Natural killer cell treated with Interleukin-12 subunit alpha and Interleukin-12 subunit beta and Interleukin-15 and Interleukin-18, amount 100 ng/mL, for 72 hours (primary cell): ENCODE results near the gene PLIN1. TPM values are rescaled to one million over a fixed set of nuclear protein-coding genes. Genes with fewer than 3 reads are reported as not detected.

Experiments used
- ATAC-seq, 2 donors: fragments of 150-1000 bp; cut with Tn5 transposase in 1 of 2; sonication (Bioruptor Pico), chemical (Tn5 transposase) in 1 of 2; 2 replicates each; pipeline ENCODE4 v1.10.0; 2021
- DNase-seq: peaks from one replicate; pipeline ENCODE4 v3.0.0; 2022; ENCODE audit warnings: low spot score
- H3K27ac Mint-ChIP-seq, 2 donors: 1 replicate in 1 of 2; 2 replicates in 1 of 2; pipeline ENCODE4 v1.8.0; 2022; ENCODE audit warnings: mixed read lengths in 2 of 2, mild to moderate bottlenecking in 1 of 2, moderate library complexity in 1 of 2
- H3K27me3 Mint-ChIP-seq, 2 donors: 1 replicate in 1 of 2; 2 replicates in 1 of 2; pipeline ENCODE4 v1.8.0; 2022; ENCODE audit warnings: mixed read lengths in 2 of 2
- H3K36me3 Mint-ChIP-seq: one replicate; pipeline ENCODE4 v1.8.0; 2022; ENCODE audit warnings: mixed read lengths
- H3K4me1 Mint-ChIP-seq, 2 donors: 1 replicate in 1 of 2; 2 replicates in 1 of 2; pipeline ENCODE4 v1.8.0; 2022; ENCODE audit warnings: low read depth in 2 of 2, mixed read lengths in 2 of 2, mild to moderate bottlenecking in 1 of 2
- H3K4me3 Mint-ChIP-seq: one replicate; pipeline ENCODE4 v1.8.0; 2022; ENCODE audit warnings: mixed read lengths
- H3K9me3 Mint-ChIP-seq: 2 replicates; pipeline ENCODE4 v1.8.0; 2022; ENCODE audit warnings: mixed read lengths
- total RNA-seq, 2 donors: library from RNA; stranded (reverse); gene quantifications; one replicate each; pipeline ENCODE4 v1.2.3, GENCODE V29; 2022

PLIN1 gene
- total RNA-seq, 2 donors from 2014 or later: 0.33 to 1.0 TPM

DNA sequence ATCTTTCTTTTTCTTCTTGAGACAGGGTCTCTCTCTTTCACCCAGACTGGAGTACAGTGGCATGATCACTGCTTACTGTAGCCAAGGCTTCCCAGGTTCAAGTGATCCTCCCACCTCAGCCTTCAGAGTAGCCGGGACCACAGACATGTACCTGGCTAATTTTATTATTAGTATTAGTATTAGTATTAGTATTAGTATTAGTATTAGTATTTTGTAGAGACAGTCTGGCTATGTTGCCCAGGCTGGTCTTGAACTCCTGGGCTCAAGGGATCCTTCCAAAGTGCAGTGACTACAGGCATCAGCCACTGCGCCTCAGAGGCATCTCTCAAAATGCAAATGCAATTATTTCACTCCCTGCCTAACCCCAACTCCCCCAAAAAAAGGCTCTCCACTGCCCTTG is 25.6 kb downstream of the PLIN1 start:
- DNase-seq: no peak
- H3K27ac Mint-ChIP-seq: no peak overlapping the region
- H3K36me3 Mint-ChIP-seq: no peaks in the 10 kb centered on the region
- ATAC-seq: no peak
- peaks cover 10% of the 10 kb centered on the region in 2 donors for H3K4me1 Mint-ChIP-seq
- H3K9me3 Mint-ChIP-seq: no peaks in the 10 kb centered on the region
- peaks cover 17 to 36% of the 10 kb centered on the region in 2 donors for H3K27me3 Mint-ChIP-seq
- no peak overlapping the region for H3K4me3 Mint-ChIP-seq

DNA sequence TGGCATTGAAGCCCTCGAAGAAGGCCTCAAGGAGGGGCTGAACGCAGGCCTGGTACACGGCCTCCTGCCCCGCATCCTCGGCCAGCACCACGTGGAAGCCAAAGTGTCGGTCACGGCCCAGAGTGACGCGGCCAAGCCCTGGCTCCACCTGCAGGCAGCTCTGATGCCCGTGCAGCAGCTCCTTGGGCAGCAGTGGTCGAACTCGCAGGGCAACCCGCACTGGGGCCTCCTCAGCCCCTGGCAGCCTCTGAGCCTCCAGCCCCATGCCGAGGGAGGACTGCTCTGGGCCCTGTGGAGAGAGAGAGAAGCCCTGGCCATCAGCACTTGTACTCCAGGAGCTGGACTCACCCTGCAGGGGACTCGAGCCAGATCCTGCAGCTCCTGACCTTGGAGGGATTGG is 26.5 kb downstream of the PLIN1 start:
- H3K36me3 Mint-ChIP-seq: no peaks in the 10 kb centered on the region
- no peak overlapping the region for H3K4me3 Mint-ChIP-seq
- H3K4me1 Mint-ChIP-seq: peaks cover 10% of the 10 kb centered on the region in 2 donors
- H3K9me3 Mint-ChIP-seq: no peaks in the 10 kb centered on the region
- no peak for DNase-seq
- H3K27ac Mint-ChIP-seq: no peak overlapping the region
- H3K27me3 Mint-ChIP-seq: peaks cover 17 to 36% of the 10 kb centered on the region in 2 donors
- no peak for ATAC-seq

DNA sequence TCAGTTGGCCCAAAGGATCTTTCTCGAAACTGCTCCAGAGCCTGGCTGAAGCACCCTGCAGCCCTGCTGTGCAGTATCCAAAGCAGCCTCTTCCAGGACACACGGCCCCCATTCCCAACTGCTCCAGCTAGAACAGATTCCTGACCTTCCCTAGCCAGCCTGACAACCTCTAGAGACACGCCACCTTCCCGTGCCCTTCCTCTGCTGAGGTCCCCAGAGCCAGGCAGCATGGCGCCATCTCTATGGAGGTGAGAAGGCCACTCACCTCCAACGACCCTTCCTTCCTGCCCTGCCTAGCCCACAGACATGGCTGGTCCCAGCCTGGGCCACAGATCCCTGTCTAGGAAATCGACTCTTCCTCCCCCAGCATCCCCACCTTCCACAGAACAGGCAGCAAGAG is 27.0 kb downstream of the PLIN1 start:
- DNase-seq: no peak
- no peaks in the 10 kb centered on the region for H3K9me3 Mint-ChIP-seq
- H3K27ac Mint-ChIP-seq: no peak overlapping the region
- no peaks in the 10 kb centered on the region for H3K36me3 Mint-ChIP-seq
- no peak for ATAC-seq
- peaks cover 10 to 13% of the 10 kb centered on the region in 2 donors for H3K4me1 Mint-ChIP-seq
- H3K4me3 Mint-ChIP-seq: no peak overlapping the region
- peaks cover 17 to 36% of the 10 kb centered on the region in 2 donors for H3K27me3 Mint-ChIP-seq

- Mint-ChIP-seq H3K36me3 (no peaks in the 10 kb centered on the region), H3K4me3 (no peak overlapping the region), H3K27me3 (peaks cover 9 to 16% of the 10 kb centered on the region in 2 donors), H3K4me1 (peaks cover 4 to 10% of the 10 kb centered on the region in 2 donors), H3K9me3 (no peaks in the 10 kb centered on the region), H3K27ac (no peak overlapping the region)
- ATAC-seq (no peak), DNase-seq (no peak)
These were observed 29.5 kb downstream of the PLIN1 start for GRCh38 chr15:89649716-89650115.

GRCh38 chr15:89649013-89649625 is 30.0 kb downstream of the PLIN1 start:
- Mint-ChIP-seq H3K27ac (no peak overlapping the region), H3K4me1 (peaks cover 0 to 4% of the 10 kb centered on the region in 2 donors), H3K36me3 (no peaks in the 10 kb centered on the region), H3K9me3 (no peaks in the 10 kb centered on the region), H3K4me3 (no peak overlapping the region), H3K27me3 (peaks cover 4 to 10% of the 10 kb centered on the region in 2 donors)
- no peak for DNase-seq
- peak in 1 of 2 donors; percentile 4 for ATAC-seq

DNA sequence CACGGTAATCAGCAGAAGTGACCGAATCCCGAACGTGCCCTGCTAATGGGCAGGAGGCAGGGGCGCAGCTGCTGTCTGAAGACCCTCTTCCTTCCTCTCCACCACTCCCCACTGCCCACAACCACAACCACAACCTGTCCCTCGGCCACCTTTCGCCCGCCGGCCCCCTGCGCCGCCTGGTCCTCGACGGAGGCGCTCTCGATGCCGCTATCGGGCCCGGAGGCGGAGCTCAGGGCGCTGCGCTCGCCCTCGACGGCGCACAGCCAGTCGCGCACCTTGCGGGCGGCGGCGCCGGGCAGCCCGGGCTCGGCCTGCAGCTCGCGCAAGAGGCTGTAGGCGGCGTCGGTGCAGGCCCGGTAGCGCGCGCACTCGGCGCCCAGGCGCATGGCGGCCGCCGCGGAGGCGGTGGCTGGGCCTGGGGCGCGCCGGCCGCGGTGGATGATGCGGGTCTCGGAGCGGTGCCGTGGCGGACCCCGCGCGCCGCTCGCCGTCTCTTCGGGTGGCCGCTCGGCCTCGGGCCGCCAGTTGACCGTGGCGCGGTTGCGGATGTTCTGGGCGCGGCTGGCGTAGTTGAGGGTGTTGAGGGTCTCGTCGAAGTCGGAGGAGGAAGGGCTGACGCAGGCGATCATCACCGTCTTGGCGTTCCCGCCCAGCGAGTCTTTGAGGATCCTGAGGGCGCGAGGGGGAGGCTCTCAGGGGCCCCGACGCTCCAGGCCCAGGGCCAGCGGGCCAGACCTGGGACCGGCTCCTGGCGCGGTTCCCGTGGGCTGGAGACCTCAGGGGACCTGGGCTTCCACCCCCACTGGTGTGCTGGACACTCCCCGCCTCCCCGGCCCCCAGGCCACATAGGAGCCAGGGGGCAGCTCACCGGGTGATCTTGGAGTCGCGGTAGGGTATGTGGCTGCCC is 30.8 kb downstream of the PLIN1 start:
- Mint-ChIP-seq H3K27me3 (peaks cover 4 to 6% of the 10 kb centered on the region in 2 donors), H3K9me3 (no peaks in the 10 kb centered on the region), H3K27ac (no peak overlapping the region), H3K4me3 (no peak overlapping the region), H3K4me1 (peaks cover 0 to 4% of the 10 kb centered on the region in 2 donors), H3K36me3 (no peaks in the 10 kb centered on the region)
- no peak for DNase-seq
- peak in 1 of 2 donors; percentile 1 for ATAC-seq

GRCh38 chr15:89647191-89647851 is 31.8 kb downstream of the PLIN1 start:
- no peak overlapping the region for H3K4me3 Mint-ChIP-seq
- DNase-seq (no peak), ATAC-seq (peak; percentile 61 to 72)
- no peaks in the 10 kb centered on the region for H3K36me3 Mint-ChIP-seq
- H3K9me3 Mint-ChIP-seq: no peaks in the 10 kb centered on the region
- no peaks in the 10 kb centered on the region for H3K27me3 Mint-ChIP-seq
- peaks cover 0 to 4% of the 10 kb centered on the region in 2 donors for H3K4me1 Mint-ChIP-seq
- H3K27ac Mint-ChIP-seq: peak overlapping the region in 1 of 2 donors; percentile 31

DNA sequence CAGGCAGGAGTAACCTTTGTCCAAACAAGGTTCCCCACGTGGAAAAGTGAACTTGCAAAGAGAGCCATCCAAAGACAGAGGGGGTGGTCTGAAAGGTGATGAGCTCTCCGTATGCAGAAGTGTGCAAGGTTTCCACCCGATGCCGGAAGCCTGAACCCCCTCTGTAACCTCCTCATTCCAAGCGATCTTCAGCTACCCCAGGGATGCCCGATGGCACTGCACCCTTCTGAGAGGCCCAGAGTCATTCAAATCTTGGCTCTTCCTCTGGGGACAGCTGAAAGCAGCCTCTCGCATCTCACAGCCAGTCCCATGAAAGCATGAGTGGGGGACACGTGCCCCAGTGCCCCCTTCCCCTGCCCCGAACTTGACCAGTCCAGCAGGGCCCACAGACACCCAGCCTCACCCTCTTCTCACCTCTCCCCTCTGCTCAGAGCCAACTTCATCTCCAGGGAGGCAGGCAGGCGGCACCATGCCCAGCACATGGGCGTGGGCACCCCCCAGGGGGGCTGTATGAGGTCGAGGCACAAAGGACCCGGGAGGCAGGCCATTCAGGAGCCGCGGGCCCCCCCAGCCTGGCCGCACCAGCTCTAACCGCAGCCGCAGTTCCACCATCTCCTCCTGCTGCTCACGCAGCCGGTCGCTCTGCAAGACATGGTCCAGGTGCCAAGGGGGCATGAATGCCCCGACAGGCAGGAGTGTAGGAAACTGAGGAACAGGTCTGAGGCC is 32.6 kb downstream of the PLIN1 start:
- ATAC-seq: no peak
- no peaks in the 10 kb centered on the region for H3K27me3 Mint-ChIP-seq
- peaks cover 0 to 4% of the 10 kb centered on the region in 2 donors for H3K4me1 Mint-ChIP-seq
- H3K9me3 Mint-ChIP-seq: no peaks in the 10 kb centered on the region
- H3K36me3 Mint-ChIP-seq: no peaks in the 10 kb centered on the region
- H3K4me3 Mint-ChIP-seq: no peak overlapping the region
- DNase-seq: no peak
- no peak overlapping the region for H3K27ac Mint-ChIP-seq

DNA sequence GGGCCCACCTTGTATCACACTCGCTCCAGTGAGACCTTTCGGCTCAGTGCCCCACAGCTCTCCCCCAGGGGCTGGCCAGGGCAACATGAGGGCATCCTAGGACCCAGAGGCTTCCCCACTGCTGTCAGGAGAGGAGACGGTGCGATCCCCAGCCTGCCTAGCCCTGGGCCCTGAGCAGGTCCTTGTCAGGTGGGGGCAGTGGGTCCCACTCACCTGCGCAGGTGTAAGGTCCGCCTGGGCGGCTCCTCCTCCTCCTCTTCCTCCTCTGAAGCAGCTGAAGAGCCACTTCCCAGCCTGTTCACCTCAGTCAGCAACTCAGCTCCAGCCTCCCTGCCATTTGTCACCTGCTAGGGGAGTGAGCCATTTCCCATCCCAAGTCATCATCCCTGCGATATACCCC is 33.5 kb downstream of the PLIN1 start:
- DNase-seq (no peak), ATAC-seq (peak in 1 of 2 donors; percentile 19)
- no peaks in the 10 kb centered on the region for H3K36me3 Mint-ChIP-seq
- H3K4me1 Mint-ChIP-seq: peaks cover 0 to 8% of the 10 kb centered on the region in 2 donors
- H3K4me3 Mint-ChIP-seq: no peak overlapping the region
- H3K27me3 Mint-ChIP-seq: no peaks in the 10 kb centered on the region
- H3K9me3 Mint-ChIP-seq: no peaks in the 10 kb centered on the region
- H3K27ac Mint-ChIP-seq: no peak overlapping the region

- Mint-ChIP-seq H3K4me3 (no peak overlapping the region), H3K27ac (no peak overlapping the region), H3K4me1 (peaks cover 0 to 5% of the 10 kb centered on the region in 2 donors), H3K9me3 (no peaks in the 10 kb centered on the region), H3K27me3 (no peaks in the 10 kb centered on the region), H3K36me3 (no peaks in the 10 kb centered on the region)
- DNase-seq (no peak), ATAC-seq (no peak)
These were observed 37.1 kb downstream of the PLIN1 start for GRCh38 chr15:89642106-89642505.

DNA sequence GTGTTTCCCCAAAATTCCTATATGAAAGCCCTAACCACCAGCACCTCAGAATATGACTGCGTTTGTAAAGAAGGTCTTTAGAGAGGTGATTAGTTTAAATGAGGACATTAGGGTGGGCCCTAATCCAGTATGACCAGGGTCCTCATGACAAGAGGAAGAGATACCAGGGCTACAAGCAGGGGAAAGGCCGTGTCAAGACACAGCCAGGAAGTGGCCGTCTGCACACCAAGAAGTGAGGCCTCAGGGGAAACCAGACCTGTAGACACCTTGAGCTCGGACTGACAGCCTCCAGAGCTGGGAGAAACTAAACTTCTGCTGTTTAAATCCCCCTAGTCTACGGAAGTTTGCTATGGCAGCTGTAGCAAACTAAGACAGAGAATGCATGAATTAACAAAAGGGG is 38.1 kb downstream of the PLIN1 start:
- H3K36me3 Mint-ChIP-seq: no peaks in the 10 kb centered on the region
- no peak overlapping the region for H3K27ac Mint-ChIP-seq
- no peak for ATAC-seq

DNA sequence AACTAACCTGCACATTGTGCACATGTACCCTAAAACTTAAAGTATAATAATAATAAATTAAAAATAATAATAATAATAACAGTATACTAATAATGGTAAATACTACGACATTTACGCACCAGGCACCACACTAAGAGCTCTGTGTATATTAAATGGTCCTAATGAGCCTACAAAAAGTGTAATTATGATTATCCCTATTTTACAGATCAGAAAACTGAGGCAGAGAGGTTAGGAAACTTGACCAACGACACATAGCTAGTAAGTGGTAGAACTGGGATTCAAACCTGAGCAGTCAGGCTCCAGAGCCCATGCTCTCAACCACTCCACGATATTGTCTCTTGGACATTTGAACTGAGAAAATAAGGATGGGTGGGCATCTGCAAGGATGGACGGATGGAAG is 38.9 kb downstream of the PLIN1 start:
- no peak overlapping the region for H3K27ac Mint-ChIP-seq
- no peaks in the 10 kb centered on the region for H3K36me3 Mint-ChIP-seq
- H3K4me3 Mint-ChIP-seq: no peak overlapping the region
- no peaks in the 10 kb centered on the region for H3K27me3 Mint-ChIP-seq
- peaks cover 0 to 4% of the 10 kb centered on the region in 2 donors for H3K4me1 Mint-ChIP-seq
- no peak for ATAC-seq
- H3K9me3 Mint-ChIP-seq: no peaks in the 10 kb centered on the region
- DNase-seq: no peak

More for the DNA sequence above, 38.1 kb downstream of the PLIN1 start:
- H3K27me3 Mint-ChIP-seq: no peaks in the 10 kb centered on the region
- no peaks in the 10 kb centered on the region for H3K9me3 Mint-ChIP-seq
- no peak overlapping the region for H3K4me3 Mint-ChIP-seq
- H3K4me1 Mint-ChIP-seq: peaks cover 0 to 4% of the 10 kb centered on the region in 2 donors
- no peak for DNase-seq

DNA sequence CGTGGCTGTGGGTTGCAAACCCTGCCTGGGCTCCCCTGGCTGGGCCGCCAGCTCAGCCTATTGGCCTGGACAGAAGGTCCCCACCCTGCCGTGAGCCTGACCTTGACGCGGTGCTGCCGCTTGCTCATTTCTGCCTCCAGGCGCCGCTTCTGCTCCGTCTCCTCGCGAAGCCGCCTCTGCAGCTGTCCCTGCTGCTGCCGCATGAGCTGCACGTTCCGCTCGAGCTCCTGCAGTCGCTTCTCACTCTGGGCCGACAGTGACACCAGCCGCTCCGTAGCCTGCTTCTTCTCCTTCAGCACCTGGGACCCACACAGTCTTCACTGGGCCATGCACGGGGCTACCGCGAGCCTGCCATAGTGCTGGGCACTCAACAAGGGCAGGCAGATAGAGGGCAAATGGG is 45.6 kb downstream of the PLIN1 start:
- no peak for ATAC-seq
- H3K4me1 Mint-ChIP-seq: no peaks in the 10 kb centered on the region
- no peaks in the 10 kb centered on the region for H3K36me3 Mint-ChIP-seq
- H3K9me3 Mint-ChIP-seq: no peaks in the 10 kb centered on the region
- no peaks in the 10 kb centered on the region for H3K27me3 Mint-ChIP-seq
- H3K4me3 Mint-ChIP-seq: no peak overlapping the region
- DNase-seq: no peak
- H3K27ac Mint-ChIP-seq: no peak overlapping the region
